Thymus (tissue), 11 donors: ENCODE data around the gene NPPB. TPM values are rescaled to one million over a fixed set of nuclear protein-coding genes. Genes with fewer than 3 reads are reported as not detected.
"Not testable (repeated sequence)": the region's sequence is repeated elsewhere in the genome, so short reads cannot be mapped to it uniquely, and the experiment has no call there.

Source experiments
- DNase-seq, 9 donors: peaks; one replicate each; pipeline ENCODE4 v3.0.0-alpha.2; 2013; ENCODE audit warnings: low spot score in 9 of 9, low read depth in 6 of 9, missing footprints in 1 of 9
- H3K27ac ChIP-seq, 2 donors: one replicate each; pipeline ENCODE4 v1.5.1; 2013; ENCODE audit warnings: control low read depth in 1 of 2, low read depth in 1 of 2, low read length in 1 of 2, mild to moderate bottlenecking in 1 of 2, moderate library complexity in 1 of 2
- H3K27me3 ChIP-seq, 2 donors: one replicate each; pipeline ENCODE4 v1.5.1; 2013; ENCODE audit warnings: low read length in 1 of 2; ENCODE audit not compliant: control insufficient read depth in 2 of 2, insufficient read depth in 1 of 2
- H3K36me3 ChIP-seq, 2 donors: one replicate each; pipeline ENCODE4 v1.5.1; 2013; ENCODE audit warnings: low read length in 1 of 2, mild to moderate bottlenecking in 1 of 2, moderate library complexity in 1 of 2; ENCODE audit not compliant: control insufficient read depth in 2 of 2, insufficient read depth in 2 of 2
- H3K4me1 ChIP-seq, 2 donors: one replicate each; pipeline ENCODE4 v1.5.1; 2013; ENCODE audit warnings: low read length in 2 of 2; ENCODE audit not compliant: control insufficient read depth in 2 of 2, insufficient read depth in 2 of 2
- H3K4me3 ChIP-seq, 2 donors: one replicate each; pipeline ENCODE4 v1.5.1; 2013; ENCODE audit warnings: low read length in 2 of 2, control low read depth in 1 of 2, mild to moderate bottlenecking in 1 of 2
- H3K9me3 ChIP-seq, 2 donors: one replicate each; pipeline ENCODE4 v1.5.1; 2013; ENCODE audit warnings: low read length in 1 of 2, mild to moderate bottlenecking in 1 of 2; ENCODE audit not compliant: control insufficient read depth in 2 of 2, insufficient read depth in 1 of 2
- WGBS: extraction: QIAGEN DNeasy Blood & Tissue Kit; methylation state at CpG from one replicate; pipeline ENCODE4 v1.1.7; 2013; 5-methylcytosine and 5-hydroxymethylcytosine counted together
- polyA plus RNA-seq: library from polyadenylated mRNA; stranded (reverse); fragments of 200-250 nt; gene quantifications from one replicate; pipeline ENCODE4 v1.2.3, GENCODE V29; 2013
- total RNA-seq: library from RNA; stranded (reverse); fragments of 120-200 nt; gene quantifications from one replicate; pipeline ENCODE4 v1.2.4, GENCODE V29; 2013
- donor health status: healthy.

Gene NPPB
- total and polyA plus RNA-seq, 2 donors = 0.47 to 1.7 TPM

GRCh38 chr1:11898831-11899467, 40.2 kb upstream of the NPPB start:
- H3K9me3 ChIP-seq = no peaks in the 10 kb centered on the region
- H3K36me3 ChIP-seq = no peaks in the 10 kb centered on the region
- H3K27me3 ChIP-seq = peaks cover 19 to 59% of the 10 kb centered on the region in 2 donors
- no peaks in the 10 kb centered on the region for H3K4me1 ChIP-seq
- H3K27ac ChIP-seq = no peak overlapping the region
- peak in 2 of 9 donors; percentile 12 to 26 for DNase-seq
- 24% methylated on average over 26 of the region's 26 CpGs for WGBS
- H3K4me3 ChIP-seq = no peak overlapping the region

- Histone ChIP-seq H3K36me3 (no peaks in the 10 kb centered on the region), H3K27ac (no peak overlapping the region), H3K4me1 (no peaks in the 10 kb centered on the region), H3K27me3 (peaks cover 19 to 54% of the 10 kb centered on the region in 2 donors), H3K9me3 (no peaks in the 10 kb centered on the region), H3K4me3 (no peak overlapping the region)
- 35% methylated on average over 38 of the region's 38 CpGs for WGBS
- DNase-seq = no peak
Measured at GRCh38 chr1:11898086-11898785, 39.5 kb upstream of the NPPB start.

- H3K27me3 ChIP-seq = peaks cover 14 to 38% of the 10 kb centered on the region in 2 donors
- not testable (repeated sequence) for DNase-seq, H3K36me3 ChIP-seq, H3K4me1 ChIP-seq, H3K27ac ChIP-seq, H3K4me3 ChIP-seq, H3K9me3 ChIP-seq
- 97% methylated on average over 1 of the region's 1 CpG for WGBS
Measured at GRCh38 chr1:11894501-11894900, 35.8 kb upstream of the NPPB start.

- 3% methylated on average over 5 of the region's 5 CpGs for WGBS
- DNase-seq = peak in 6 of 9 donors; percentile 15 to 63 (median 40)
- H3K9me3 ChIP-seq = no peaks in the 10 kb centered on the region
- H3K27ac ChIP-seq = no peak overlapping the region
- H3K4me3 ChIP-seq = no peak overlapping the region
- H3K36me3 ChIP-seq = no peaks in the 10 kb centered on the region
- no peaks in the 10 kb centered on the region for H3K4me1 ChIP-seq
- H3K27me3 ChIP-seq = peaks cover 12 to 32% of the 10 kb centered on the region in 2 donors
Measured at GRCh38 chr1:11893907-11894251, 35.1 kb upstream of the NPPB start.

- no peak for DNase-seq
- peaks cover 0 to 14% of the 10 kb centered on the region in 2 donors for H3K27me3 ChIP-seq
- no peak overlapping the region for H3K27ac ChIP-seq
- no peaks in the 10 kb centered on the region for H3K4me1 ChIP-seq
- H3K36me3 ChIP-seq = no peaks in the 10 kb centered on the region
- 93% methylated on average over 6 of the region's 6 CpGs for WGBS
- no peak overlapping the region for H3K4me3 ChIP-seq
- no peaks in the 10 kb centered on the region for H3K9me3 ChIP-seq
Measured at GRCh38 chr1:11891433-11892186, 32.9 kb upstream of the NPPB start.

GRCh38 chr1:11888877-11889208, 30.1 kb upstream of the NPPB start:
- H3K9me3 ChIP-seq = no peaks in the 10 kb centered on the region
- WGBS = 78% methylated on average over 3 of the region's 3 CpGs
- H3K27ac ChIP-seq = no peak overlapping the region
- no peaks in the 10 kb centered on the region for H3K36me3 ChIP-seq
- no peak overlapping the region for H3K4me3 ChIP-seq
- H3K27me3 ChIP-seq = peaks cover 0 to 5% of the 10 kb centered on the region in 2 donors
- H3K4me1 ChIP-seq = no peaks in the 10 kb centered on the region
- DNase-seq = no peak

- no peak for DNase-seq
- no peaks in the 10 kb centered on the region for H3K4me1 ChIP-seq
- 94% methylated on average over 15 of the region's 15 CpGs for WGBS
- H3K4me3 ChIP-seq = no peak overlapping the region
- H3K9me3 ChIP-seq = no peaks in the 10 kb centered on the region
- H3K36me3 ChIP-seq = no peaks in the 10 kb centered on the region
- no peak overlapping the region for H3K27ac ChIP-seq
- peaks cover 0 to 5% of the 10 kb centered on the region in 2 donors for H3K27me3 ChIP-seq
Measured at GRCh38 chr1:11888206-11888876, 29.6 kb upstream of the NPPB start.

GRCh38 chr1:11887666-11888007, 28.9 kb upstream of the NPPB start:
- H3K27ac ChIP-seq = no peak overlapping the region
- 95% methylated on average over 7 of the region's 7 CpGs for WGBS
- H3K4me1 ChIP-seq = no peaks in the 10 kb centered on the region
- H3K9me3 ChIP-seq = no peaks in the 10 kb centered on the region
- H3K27me3 ChIP-seq = peaks cover 0 to 5% of the 10 kb centered on the region in 2 donors
- H3K36me3 ChIP-seq = no peaks in the 10 kb centered on the region
- DNase-seq = no peak
- no peak overlapping the region for H3K4me3 ChIP-seq
